Measurements from ENCODE around the gene GPR89B.
"Not testable (repeated sequence)": the region's sequence is repeated elsewhere in the genome, so short reads cannot be mapped to it uniquely, and the experiment has no call there.

The GPR89B gene

DNA sequence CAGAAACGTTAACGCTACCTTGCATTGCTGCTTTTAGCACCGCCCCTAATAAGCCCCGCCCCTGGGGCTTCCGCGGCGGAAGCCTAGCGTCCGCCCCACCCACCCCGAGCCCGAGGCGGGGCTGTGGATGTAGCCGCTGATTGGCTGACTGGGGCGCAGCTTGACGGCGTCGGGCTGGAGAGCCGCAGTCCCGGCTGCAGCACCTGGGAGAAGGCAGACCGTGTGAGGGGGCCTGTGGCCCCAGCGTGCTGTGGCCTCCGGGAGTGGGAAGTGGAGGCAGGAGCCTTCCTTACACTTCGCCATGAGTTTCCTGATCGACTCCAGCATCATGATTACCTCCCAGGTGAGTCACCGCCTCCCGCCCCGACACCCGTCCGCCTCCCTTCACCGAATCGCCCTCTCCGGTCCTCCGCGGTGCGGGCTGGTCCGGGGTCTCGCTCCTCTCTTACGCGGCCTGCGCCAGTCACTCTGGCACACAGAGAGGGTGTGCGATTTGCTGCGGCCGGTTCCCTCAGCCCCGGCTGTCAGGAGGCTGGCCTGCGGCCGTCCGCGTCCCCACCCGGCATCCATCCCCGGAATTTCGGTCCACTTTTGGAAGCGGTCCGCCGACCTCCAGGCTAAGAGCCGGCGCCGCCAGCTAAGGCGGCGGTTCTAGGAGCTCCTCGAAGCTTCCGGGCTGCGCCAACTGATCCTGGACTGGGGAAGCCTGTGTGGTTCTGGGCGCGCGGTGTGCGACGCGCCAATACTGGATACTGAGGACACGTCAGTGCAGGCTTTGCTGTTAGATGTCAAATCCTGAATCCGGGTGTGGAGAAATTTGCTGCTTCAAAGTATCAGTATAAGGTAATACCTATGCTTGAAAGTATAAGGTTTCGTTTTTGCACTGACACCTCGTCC, at the start of gene GPR89B:
Gene GPR89B (plus strand): TSS at position 185 of the 897 bp plus-strand sequence. CDS start 117 bp downstream, at position 302.
- peak; percentile 87 to 92 for DNase-seq (ENCODE audit: low read depth in 2 of 2)

GRCh38 chr1:147879911-147880310, 48.3 kb upstream of the GPR89B start:
- DNase-seq (ENCODE audit: low read depth in 2 of 2), result no peak

- DNase-seq (ENCODE audit: low read depth in 2 of 2), result no peak
Observed at GRCh38 chr1:147882535-147882934, 45.7 kb upstream of the GPR89B start.

- peak; percentile 46 to 63 for DNase-seq (ENCODE audit: low read depth in 2 of 2)
Observed at GRCh38 chr1:147890177-147890790, 37.9 kb upstream of the GPR89B start.

DNA sequence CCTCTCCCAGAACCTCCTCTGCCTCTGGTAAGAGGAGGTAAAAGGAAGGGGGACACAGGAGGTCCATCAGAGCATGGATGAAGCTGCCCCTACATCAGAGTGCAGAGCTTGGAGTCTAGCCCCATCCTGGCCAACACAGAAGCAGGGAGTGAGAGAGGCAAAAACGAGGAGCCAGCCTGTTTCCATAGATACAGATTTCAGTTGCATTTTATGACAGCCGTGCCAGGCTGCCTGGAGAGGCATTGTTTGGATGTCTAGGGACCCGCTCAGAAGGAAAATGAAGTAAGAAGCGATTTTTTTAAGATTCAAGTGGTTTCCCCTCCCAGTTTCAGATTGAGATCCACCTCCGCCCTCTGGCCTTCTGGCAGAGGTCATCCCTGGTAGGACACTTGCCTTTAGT, 37.1 kb upstream of the GPR89B start:
- DNase-seq (ENCODE audit: low read depth in 2 of 2), result no peak

GRCh38 chr1:147892216-147892615, 36.0 kb upstream of the GPR89B start:
- DNase-seq (ENCODE audit: low read depth in 2 of 2), result no peak

DNA sequence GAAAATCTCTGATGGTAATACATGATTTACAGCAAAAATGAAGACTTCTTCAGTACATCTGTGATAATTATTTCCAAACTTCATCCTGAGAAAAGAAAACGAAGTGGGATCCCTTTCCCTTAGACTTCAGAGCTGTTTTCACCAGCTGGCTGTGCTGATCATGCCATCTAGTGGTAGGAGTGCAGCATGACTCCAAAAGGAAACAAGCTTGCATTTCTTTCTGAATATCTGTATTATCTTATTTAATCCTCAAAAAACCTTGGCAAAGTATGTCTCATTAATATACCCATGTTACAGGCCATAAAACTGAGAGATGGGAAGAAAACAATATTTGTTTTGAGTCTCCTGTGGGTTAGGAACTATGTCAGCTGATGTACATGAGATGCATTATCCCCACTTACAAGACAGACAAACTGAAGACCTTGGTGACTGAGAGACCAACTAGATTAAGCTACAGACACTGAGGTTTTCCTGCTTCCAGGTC, 35.4 kb upstream of the GPR89B start:
- DNase-seq (ENCODE audit: low read depth in 2 of 2), result no peak

GRCh38 chr1:147895123-147895522, 33.1 kb upstream of the GPR89B start:
- no peak for DNase-seq (ENCODE audit: low read depth in 2 of 2)

GRCh38 chr1:147897029-147897752, 31.0 kb upstream of the GPR89B start:
- DNase-seq (ENCODE audit: low read depth in 2 of 2), result no peak

- DNase-seq (ENCODE audit: low read depth in 2 of 2), result no peak
Observed at GRCh38 chr1:147897789-147898188, 30.4 kb upstream of the GPR89B start.

GRCh38 chr1:147902253-147902845, 25.9 kb upstream of the GPR89B start, which contains the start of gene GJA8:
Gene GJA8, plus strand, starts transcription at chr1:147902795. Its CDS starts 5,161 bp downstream, at chr1:147907956.
- DNase-seq (ENCODE audit: low read depth in 2 of 2), result no peak

- DNase-seq (ENCODE audit: low read depth in 2 of 2), result no peak
Observed at GRCh38 chr1:147904726-147905125, 23.5 kb upstream of the GPR89B start.

DNA sequence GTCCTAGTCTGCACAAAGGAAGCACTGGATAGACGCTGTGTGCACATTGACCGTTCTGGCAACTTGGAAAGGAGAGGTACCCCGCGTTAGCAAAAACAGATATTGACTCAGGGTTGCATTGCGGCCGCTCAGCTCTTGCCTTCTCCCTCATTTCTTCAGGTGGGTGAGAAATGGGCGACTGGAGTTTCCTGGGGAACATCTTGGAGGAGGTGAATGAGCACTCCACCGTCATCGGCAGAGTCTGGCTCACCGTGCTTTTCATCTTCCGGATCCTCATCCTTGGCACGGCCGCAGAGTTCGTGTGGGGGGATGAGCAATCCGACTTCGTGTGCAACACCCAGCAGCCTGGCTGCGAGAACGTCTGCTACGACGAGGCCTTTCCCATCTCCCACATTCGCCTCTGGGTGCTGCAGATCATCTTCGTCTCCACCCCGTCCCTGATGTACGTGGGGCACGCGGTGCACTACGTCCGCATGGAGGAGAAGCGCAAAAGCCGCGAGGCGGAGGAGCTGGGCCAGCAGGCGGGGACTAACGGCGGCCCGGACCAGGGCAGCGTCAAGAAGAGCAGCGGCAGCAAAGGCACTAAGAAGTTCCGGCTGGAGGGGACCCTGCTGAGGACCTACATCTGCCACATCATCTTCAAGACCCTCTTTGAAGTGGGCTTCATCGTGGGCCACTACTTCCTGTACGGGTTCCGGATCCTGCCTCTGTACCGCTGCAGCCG, 20.3 kb upstream of the GPR89B start:
- no peak for DNase-seq (ENCODE audit: low read depth in 2 of 2)

DNA sequence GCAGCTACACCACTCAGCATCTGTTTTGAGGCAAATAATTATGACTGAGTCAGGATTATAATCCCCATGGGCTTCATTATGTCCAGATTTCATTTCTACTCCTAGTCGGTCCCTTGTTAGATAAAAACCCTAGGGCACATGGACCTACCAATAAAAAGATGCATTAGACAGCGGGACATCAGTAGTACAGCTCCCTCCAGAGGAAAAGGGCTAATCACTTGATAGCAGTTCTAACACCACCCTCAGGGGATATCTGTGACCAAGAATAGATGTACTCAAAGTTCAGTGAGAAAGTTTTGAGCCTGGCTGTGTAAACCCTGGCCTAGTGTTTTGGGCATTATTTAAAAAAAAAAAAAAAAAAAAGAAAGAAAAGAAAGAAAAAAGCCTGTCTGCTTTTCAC, 15.7 kb upstream of the GPR89B start:
- DNase-seq (ENCODE audit: low read depth in 2 of 2), result no peak

- DNase-seq (ENCODE audit: low read depth in 2 of 2), result no peak
Observed at GRCh38 chr1:147913362-147913942, 14.8 kb upstream of the GPR89B start.

DNA sequence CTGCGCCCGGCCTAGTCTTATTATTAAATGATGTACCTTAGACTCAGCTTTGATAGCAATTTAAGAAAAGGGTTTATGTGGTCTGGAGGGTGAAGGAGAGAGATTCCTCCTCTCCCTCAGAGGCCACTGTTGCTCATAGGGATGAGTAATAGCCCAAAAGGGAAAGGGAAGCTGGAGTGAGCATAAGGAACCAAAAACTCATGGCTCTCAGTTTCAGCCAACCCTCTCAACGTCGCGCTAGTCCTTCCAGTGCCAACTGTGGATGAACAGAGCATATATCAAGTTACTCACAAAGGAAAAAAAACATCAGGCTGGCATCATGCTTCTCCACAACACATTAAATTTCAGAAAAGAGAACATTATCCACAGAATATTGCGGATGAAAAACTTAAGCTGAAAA, 8.3 kb upstream of the GPR89B start:
- DNase-seq (ENCODE audit: low read depth in 2 of 2), result no peak

DNA sequence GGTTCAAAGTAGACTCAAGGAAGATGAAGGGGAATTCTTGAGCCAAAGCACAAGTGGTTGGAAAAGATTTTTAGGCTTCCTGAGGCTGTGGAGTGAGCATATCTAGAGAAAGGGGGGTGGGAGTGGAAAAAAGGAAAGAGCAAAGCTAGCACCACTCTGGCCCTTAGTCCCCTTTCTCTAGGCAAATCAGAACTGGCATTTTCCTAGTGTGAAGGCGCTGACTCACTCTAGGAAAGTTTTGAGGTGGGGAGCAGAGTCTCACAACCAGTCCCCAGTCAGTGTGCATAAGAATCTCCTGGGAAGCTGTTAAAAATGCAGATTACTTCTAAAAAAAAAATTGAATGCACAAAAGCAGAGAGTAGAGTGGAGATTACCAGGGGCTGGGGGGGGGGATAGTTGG, 3.4 kb upstream of the GPR89B start:
- DNase-seq (ENCODE audit: low read depth in 2 of 2), result no peak

GRCh38 chr1:147927215-147927614, 1.0 kb upstream of the GPR89B start:
- not testable (repeated sequence) for DNase-seq (ENCODE audit: low read depth in 2 of 2)

DNA sequence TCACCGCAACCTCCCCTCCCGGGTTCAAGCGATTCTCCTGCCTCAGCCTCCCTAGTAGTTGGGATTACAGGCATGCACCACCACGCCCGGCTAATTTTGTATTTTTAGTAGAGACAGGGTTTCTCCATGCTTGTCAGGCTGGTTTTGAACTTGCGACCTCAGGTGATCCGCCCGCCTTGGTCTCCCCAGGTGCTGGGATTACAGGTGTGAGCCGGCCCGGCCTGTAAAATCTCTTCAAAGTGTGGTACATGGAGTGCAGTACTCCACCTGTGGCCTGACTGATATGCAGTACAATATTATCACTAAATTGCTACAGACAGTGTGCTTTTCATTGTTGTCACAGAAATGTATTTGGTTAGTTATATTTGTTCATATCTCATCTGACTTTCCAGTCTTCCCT, 531 bp upstream of the GPR89B start:
- DNase-seq (ENCODE audit: low read depth in 2 of 2), result not testable (repeated sequence)

GRCh38 chr1:147931137-147931536, 2.9 kb downstream of the GPR89B start:
- DNase-seq (ENCODE audit: low read depth in 2 of 2), result not testable (repeated sequence)

DNA sequence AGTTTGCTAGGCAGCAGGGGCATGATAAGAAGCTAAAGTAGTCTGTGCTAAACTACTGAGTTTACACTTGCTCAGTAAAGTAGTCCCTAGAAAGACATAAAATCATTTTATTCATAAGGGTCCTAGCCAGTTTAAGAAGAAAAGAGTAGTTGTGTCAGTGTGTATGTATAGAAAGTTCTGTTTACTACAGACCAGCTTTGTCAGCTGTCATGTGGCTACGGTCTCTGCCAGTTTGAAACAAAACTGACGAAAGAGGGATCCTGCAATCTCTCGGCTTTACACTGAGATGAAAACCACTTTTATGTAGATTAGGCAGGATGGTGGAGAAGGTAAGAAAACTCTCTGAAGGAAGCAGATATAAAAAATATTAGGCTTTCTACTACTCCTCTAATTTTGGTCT, 7.1 kb downstream of the GPR89B start:
- not testable (repeated sequence) for DNase-seq (ENCODE audit: low read depth in 2 of 2)

Measured in activated CD4-positive, alpha-beta T cell treated with anti-CD3 and anti-CD28 coated beads for 24 hours (primary cell).